Bronchial epithelial cell (primary cell): ENCODE data around the gene FADS6. TPM values are rescaled to one million over a fixed set of nuclear protein-coding genes. Genes with fewer than 3 reads are reported as not detected.

ENCODE experiments used
- DNase-seq: peaks from one replicate; pipeline ENCODE4 v3.0.0-alpha.2; 2010; ENCODE audit warnings: low read depth
- FAIRE-seq: peaks from 2 replicates; lab custom pipeline; 2011; peaks lifted over from hg19 to GRCh38; lab: Jason Lieb, UNC
- H3K27me3 ChIP-seq: 2 replicates; pipeline ENCODE4 v1.5.1; 2011; ENCODE audit warnings: low read length; ENCODE audit not compliant: control insufficient read depth, insufficient read depth
- H3K36me3 ChIP-seq: 2 replicates; pipeline ENCODE4 v1.5.1; 2011; ENCODE audit warnings: low read length; ENCODE audit not compliant: control insufficient read depth, insufficient read depth
- H3K4me3 ChIP-seq: 2 replicates; pipeline ENCODE4 v1.5.1; 2011; ENCODE audit warnings: mild to moderate bottlenecking, low read depth, low read length, control low read depth
- CTCF ChIP-seq: IDR thresholded peaks from 2 replicates; pipeline ENCODE4 v1.5.1; 2011; ENCODE audit warnings: mild to moderate bottlenecking, moderate library complexity, low read length, control low read depth, inconsistent platforms; ENCODE audit not compliant: insufficient read depth, severe bottlenecking
- total RNA-seq: library from RNA; depleted of rRNA; stranded (reverse); fragments of >200 nt; gene quantifications from 2 replicates; pipeline ENCODE4 v1.2.1, GENCODE V29; 2014

The FADS6 gene
- total RNA-seq, 1 donor from 2014 or later, result not detected

- peaks cover 35% of the 10 kb centered on the region for H3K27me3 ChIP-seq
- FAIRE-seq, result no peak
Observed at GRCh38 chr17:74860872-74861661, 32.4 kb downstream of the FADS6 start.

GRCh38 chr17:74860229-74860871 lies 33.1 kb downstream of the FADS6 start:
- peaks cover 35% of the 10 kb centered on the region for H3K27me3 ChIP-seq
- H3K4me3 ChIP-seq, result no peak overlapping the region
- FAIRE-seq (no peak), DNase-seq (no peak)
- peaks cover 5% of the 10 kb centered on the region for H3K36me3 ChIP-seq
- TF ChIP-seq CTCF, result no peak

More at GRCh38 chr17:74860872-74861661, 32.4 kb downstream of the FADS6 start:
- TF ChIP-seq CTCF, result no peak
- no peak for DNase-seq
- Histone ChIP-seq H3K4me3 (no peak overlapping the region), H3K36me3 (peaks cover 5% of the 10 kb centered on the region)

- Histone ChIP-seq H3K4me3 (no peak within 1 kb of the TSS), H3K36me3 (peaks cover 5% of the 10 kb centered on the region), H3K27me3 (peaks cover 39% of the 10 kb centered on the region)
- no peak for TF ChIP-seq CTCF
- FAIRE-seq (no peak), DNase-seq (no peak)
Observed at GRCh38 chr17:74859459-74860228, 33.8 kb downstream of the FADS6 start, which contains the start of gene GRIN2C. TSS of gene GRIN2C (minus strand) at chr17:74859885. CDS start at chr17:74855092, 4,793 bp downstream.

- DNase-seq, result no peak
- FAIRE-seq, result no peak
- TF ChIP-seq CTCF, result no peak
- H3K36me3 ChIP-seq, result peaks cover 4% of the 10 kb centered on the region
- no peak overlapping the region for H3K4me3 ChIP-seq
- peaks cover 41% of the 10 kb centered on the region for H3K27me3 ChIP-seq
Observed at GRCh38 chr17:74858672-74859458, 34.6 kb downstream of the FADS6 start.

- no peak for FAIRE-seq
- no peaks in the 10 kb centered on the region for H3K36me3 ChIP-seq
- no peak for TF ChIP-seq CTCF
Observed at GRCh38 chr17:74857191-74857590, 36.2 kb downstream of the FADS6 start.

More at GRCh38 chr17:74857191-74857590, 36.2 kb downstream of the FADS6 start:
- Histone ChIP-seq H3K27me3 (peaks cover 42% of the 10 kb centered on the region), H3K4me3 (no peak overlapping the region)
- DNase-seq, result no peak
